Measurements from ENCODE around the gene ANXA5.

The ANXA5 gene

DNA sequence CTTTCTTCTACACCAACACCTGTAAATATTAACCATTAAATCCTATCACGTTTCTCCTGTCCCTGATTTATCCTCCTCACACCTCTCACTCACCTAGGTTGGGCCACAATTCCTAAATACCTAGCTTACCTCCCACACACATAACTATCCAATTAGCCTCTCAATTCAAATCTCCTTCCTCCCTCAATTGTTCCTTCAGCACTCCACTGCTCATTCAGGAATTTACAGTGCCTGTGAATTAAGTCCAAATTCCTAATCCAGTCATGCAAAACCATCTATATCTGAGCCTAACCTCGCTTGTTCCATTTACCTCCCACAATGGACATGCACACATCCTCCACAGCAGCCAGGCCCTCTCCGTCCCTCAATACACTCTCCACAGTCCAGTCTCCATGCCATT is 17.5 kb downstream of the ANXA5 start:
- TF ChIP-seq, protein P1, sequence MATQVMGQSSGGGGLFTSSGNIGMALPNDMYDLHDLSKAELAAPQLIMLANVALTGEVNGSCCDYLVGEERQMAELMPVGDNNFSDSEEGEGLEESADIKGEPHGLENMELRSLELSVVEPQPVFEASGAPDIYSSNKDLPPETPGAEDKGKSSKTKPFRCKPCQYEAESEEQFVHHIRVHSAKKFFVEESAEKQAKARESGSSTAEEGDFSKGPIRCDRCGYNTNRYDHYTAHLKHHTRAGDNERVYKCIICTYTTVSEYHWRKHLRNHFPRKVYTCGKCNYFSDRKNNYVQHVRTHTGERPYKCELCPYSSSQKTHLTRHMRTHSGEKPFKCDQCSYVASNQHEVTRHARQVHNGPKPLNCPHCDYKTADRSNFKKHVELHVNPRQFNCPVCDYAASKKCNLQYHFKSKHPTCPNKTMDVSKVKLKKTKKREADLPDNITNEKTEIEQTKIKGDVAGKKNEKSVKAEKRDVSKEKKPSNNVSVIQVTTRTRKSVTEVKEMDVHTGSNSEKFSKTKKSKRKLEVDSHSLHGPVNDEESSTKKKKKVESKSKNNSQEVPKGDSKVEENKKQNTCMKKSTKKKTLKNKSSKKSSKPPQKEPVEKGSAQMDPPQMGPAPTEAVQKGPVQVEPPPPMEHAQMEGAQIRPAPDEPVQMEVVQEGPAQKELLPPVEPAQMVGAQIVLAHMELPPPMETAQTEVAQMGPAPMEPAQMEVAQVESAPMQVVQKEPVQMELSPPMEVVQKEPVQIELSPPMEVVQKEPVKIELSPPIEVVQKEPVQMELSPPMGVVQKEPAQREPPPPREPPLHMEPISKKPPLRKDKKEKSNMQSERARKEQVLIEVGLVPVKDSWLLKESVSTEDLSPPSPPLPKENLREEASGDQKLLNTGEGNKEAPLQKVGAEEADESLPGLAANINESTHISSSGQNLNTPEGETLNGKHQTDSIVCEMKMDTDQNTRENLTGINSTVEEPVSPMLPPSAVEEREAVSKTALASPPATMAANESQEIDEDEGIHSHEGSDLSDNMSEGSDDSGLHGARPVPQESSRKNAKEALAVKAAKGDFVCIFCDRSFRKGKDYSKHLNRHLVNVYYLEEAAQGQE (IDR thresholded peaks at IDR 0.05; ENCODE audit: insufficient read depth in 1 of 2, low read depth in 2 of 2, low read length in 2 of 2), result no peak
- TF ChIP-seq FOXP2 (optimal IDR thresholded peaks at IDR 0.05; ENCODE audit: borderline replicate concordance, extremely low read depth, extremely low read length, insufficient read depth) (no peak), SIN3A (IDR thresholded peaks at IDR 0.05; ENCODE audit: borderline replicate concordance, insufficient read depth, low read length) (no peak), POLR2AphosphoS5 (IDR thresholded peaks at IDR 0.05; ENCODE audit: low read depth, low read length) (no peak), TAF1 (IDR thresholded peaks at IDR 0.05; ENCODE audit: borderline replicate concordance, insufficient read depth, low read length) (no peak)

DNA sequence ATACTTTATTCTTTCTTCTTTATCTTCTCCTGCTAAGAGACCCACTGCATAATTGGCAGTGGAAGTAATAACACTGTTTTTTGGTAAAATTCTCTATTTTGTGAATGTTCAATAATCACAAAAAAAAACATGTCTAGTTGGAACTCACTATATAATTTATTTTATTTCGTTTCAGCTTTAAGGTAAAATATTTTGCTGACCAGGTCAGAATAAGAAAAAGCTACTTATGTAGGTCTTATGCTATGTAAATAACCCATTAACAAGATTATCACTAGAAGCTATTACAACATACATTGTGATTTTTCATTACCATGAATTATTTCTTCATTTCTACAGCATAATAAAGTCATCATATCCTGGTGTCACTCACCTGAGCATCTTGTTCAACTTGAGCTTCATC is 19.3 kb downstream of the ANXA5 start:
- TF ChIP-seq POLR2AphosphoS5 (IDR thresholded peaks at IDR 0.05; ENCODE audit: low read depth, low read length) (no peak), TAF1 (IDR thresholded peaks at IDR 0.05; ENCODE audit: borderline replicate concordance, insufficient read depth, low read length) (no peak), SIN3A (IDR thresholded peaks at IDR 0.05; ENCODE audit: borderline replicate concordance, insufficient read depth, low read length) (no peak), FOXP2 (optimal IDR thresholded peaks at IDR 0.05; ENCODE audit: borderline replicate concordance, extremely low read depth, extremely low read length, insufficient read depth) (no peak)
- TF ChIP-seq, protein P1 (IDR thresholded peaks at IDR 0.05; ENCODE audit: insufficient read depth in 1 of 2, low read depth in 2 of 2, low read length in 2 of 2), result no peak

DNA sequence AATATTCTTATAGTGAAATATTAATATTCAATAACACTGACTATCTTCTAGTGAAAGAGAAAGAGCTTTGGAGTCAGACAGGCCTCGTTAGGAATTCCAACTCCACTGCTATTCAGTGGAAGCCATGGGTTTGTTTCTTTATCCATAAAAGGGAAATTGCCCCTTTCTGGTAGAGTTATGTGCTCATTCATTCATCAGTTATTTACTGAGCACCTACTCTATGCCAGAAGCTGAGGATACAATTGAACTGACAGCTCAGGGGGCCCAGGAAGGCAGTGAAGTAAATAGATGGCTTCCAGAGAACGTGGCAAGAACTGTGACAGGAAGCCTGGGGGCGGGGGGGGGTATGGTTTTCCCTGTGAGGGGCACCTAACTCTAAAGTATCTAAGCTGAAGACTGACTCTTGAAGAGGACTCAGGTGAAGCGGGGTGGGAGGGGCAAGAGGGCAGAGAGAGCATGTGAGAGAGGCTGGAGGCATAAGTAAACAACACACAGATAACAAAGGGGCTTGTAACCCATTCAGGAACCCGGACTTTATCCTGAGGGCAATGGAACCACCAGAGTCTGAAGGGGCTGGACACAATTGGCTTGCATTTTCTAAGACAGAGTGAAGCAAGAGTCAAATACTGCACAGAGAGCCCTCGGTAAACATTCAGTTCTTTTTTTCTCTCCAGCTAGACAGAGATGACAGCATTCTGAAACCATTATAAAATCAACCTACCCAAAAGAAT is 20.3 kb downstream of the ANXA5 start:
- TF ChIP-seq, protein P1 (IDR thresholded peaks at IDR 0.05; ENCODE audit: insufficient read depth in 1 of 2, low read depth in 2 of 2, low read length in 2 of 2), result no peak
- TF ChIP-seq TAF1 (IDR thresholded peaks at IDR 0.05; ENCODE audit: borderline replicate concordance, insufficient read depth, low read length), result no peak
- no peak for TF ChIP-seq SIN3A (IDR thresholded peaks at IDR 0.05; ENCODE audit: borderline replicate concordance, insufficient read depth, low read length)
- no peak for TF ChIP-seq FOXP2 (optimal IDR thresholded peaks at IDR 0.05; ENCODE audit: borderline replicate concordance, extremely low read depth, extremely low read length, insufficient read depth)
- no peak for TF ChIP-seq POLR2AphosphoS5 (IDR thresholded peaks at IDR 0.05; ENCODE audit: low read depth, low read length)

DNA sequence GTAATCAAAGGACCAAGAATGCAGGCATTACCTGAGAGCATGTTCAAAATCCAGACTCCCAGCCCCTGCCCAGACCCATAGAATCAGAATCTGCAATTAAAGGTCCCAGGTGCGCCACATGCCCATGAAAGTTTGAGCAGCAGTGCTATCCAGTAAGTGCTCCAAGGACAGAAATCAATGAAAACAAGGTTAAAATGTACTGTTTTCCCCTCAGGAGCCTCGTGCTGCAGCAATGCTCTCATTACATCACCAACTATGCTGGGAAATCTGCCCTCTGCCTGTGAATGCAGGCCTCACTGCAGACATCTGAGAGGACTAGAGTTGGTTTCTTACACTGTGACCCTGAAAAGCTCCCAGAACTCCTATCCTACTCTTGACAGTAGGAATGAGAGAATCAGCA is 21.1 kb downstream of the ANXA5 start:
- TF ChIP-seq TAF1 (IDR thresholded peaks at IDR 0.05; ENCODE audit: borderline replicate concordance, insufficient read depth, low read length) (no peak), POLR2AphosphoS5 (IDR thresholded peaks at IDR 0.05; ENCODE audit: low read depth, low read length) (no peak), FOXP2 (optimal IDR thresholded peaks at IDR 0.05; ENCODE audit: borderline replicate concordance, extremely low read depth, extremely low read length, insufficient read depth) (no peak), SIN3A (IDR thresholded peaks at IDR 0.05; ENCODE audit: borderline replicate concordance, insufficient read depth, low read length) (no peak)
- TF ChIP-seq, protein P1 (IDR thresholded peaks at IDR 0.05; ENCODE audit: insufficient read depth in 1 of 2, low read depth in 2 of 2, low read length in 2 of 2), result no peak
